ENCODE measurements around the gene MAML2.

DNA sequence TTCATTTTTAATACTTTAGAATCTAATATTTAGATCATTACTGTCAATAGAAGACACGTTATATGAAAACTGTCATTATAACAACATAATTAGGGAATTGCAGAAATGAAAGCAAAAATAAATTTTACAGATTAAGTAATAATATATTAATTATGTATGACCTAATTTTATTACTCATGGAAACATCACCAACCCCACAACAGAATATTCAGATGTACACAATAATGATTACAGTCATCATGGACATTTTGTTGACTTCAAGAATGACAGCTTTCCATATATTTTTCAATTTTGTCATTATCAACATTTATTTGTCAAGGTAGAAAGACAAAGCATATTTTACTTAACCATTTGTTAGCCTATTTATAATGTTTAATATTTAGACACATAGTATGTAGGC lies 119.9 kb downstream of the MAML2 start:
- no peak for TF ChIP-seq POLR2A (IDR thresholded peaks at IDR 0.05)
- TF ChIP-seq, protein P1, sequence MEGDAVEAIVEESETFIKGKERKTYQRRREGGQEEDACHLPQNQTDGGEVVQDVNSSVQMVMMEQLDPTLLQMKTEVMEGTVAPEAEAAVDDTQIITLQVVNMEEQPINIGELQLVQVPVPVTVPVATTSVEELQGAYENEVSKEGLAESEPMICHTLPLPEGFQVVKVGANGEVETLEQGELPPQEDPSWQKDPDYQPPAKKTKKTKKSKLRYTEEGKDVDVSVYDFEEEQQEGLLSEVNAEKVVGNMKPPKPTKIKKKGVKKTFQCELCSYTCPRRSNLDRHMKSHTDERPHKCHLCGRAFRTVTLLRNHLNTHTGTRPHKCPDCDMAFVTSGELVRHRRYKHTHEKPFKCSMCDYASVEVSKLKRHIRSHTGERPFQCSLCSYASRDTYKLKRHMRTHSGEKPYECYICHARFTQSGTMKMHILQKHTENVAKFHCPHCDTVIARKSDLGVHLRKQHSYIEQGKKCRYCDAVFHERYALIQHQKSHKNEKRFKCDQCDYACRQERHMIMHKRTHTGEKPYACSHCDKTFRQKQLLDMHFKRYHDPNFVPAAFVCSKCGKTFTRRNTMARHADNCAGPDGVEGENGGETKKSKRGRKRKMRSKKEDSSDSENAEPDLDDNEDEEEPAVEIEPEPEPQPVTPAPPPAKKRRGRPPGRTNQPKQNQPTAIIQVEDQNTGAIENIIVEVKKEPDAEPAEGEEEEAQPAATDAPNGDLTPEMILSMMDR (IDR thresholded peaks at IDR 0.05) = no peak

Measured in esophagus squamous epithelium (tissue), 4 donors.